Heart left ventricle (tissue), 13 donors: Measurements from ENCODE around the gene RNF187.

Experiments used
- POLR2A ChIP-seq, 2 donors: fragments of 450-650 bp; IDR thresholded peaks; one replicate each; pipeline ENCODE4 v1.6.1; 2017; ENCODE audit warnings: antibody characterized with exemption in 2 of 2, mild to moderate bottlenecking in 2 of 2, moderate library complexity in 2 of 2
- TF ChIP-seq, protein P1 (sequence below), 12 donors: fragments of 200-600 bp; sonication (generic) in 4 of 12; IDR thresholded peaks; one replicate each; pipeline versions ENCODE4 v1.5.0 to v1.8.0; 2018 to 2022; ENCODE audit warnings: antibody characterized with exemption in 12 of 12, mild to moderate bottlenecking in 5 of 12
- donor health status: ischemic (EF 13 %, LVEDD 7.1; RV severe dilation, severe dysfunction).
- donor health status: DM: no; HTN: yes; CAD: no.
- donor health status: DM: no; HTN: no; CAD: no.
- donor health status: ischemic (EF 25% LVEDD 6.9; RV normal size, moderate dysfunction).
- donor health status: ischemic (EF 25% LVEDD 5.7; RV mildly dilated, moderate dysfunction).
- donor health status: ischemic (EF 35%, LVEDD 5.7; RV mildly dilated, moderate dysfunction).
- donor health status: nonischemic (EF 11% LVEDD 7.7; RV severe dilation, severe dysfunction).
- donor health status: DM: yes; HTN: yes; CAD: no.
- donor health status: PGD.
- donor health status: ischemic (EF 29% LVEDD 5.4; RV normal size, mild dysfunction).
- donor health status: nonischemic (EF 23%, LVEDD 6.1; RV moderate dilation, normal function).

- TF ChIP-seq, protein P1, sequence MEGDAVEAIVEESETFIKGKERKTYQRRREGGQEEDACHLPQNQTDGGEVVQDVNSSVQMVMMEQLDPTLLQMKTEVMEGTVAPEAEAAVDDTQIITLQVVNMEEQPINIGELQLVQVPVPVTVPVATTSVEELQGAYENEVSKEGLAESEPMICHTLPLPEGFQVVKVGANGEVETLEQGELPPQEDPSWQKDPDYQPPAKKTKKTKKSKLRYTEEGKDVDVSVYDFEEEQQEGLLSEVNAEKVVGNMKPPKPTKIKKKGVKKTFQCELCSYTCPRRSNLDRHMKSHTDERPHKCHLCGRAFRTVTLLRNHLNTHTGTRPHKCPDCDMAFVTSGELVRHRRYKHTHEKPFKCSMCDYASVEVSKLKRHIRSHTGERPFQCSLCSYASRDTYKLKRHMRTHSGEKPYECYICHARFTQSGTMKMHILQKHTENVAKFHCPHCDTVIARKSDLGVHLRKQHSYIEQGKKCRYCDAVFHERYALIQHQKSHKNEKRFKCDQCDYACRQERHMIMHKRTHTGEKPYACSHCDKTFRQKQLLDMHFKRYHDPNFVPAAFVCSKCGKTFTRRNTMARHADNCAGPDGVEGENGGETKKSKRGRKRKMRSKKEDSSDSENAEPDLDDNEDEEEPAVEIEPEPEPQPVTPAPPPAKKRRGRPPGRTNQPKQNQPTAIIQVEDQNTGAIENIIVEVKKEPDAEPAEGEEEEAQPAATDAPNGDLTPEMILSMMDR (IDR thresholded peaks at IDR 0.05): no peak
- TF ChIP-seq POLR2A (IDR thresholded peaks at IDR 0.05): no peak
Measured at GRCh38 chr1:228483789-228484188, 3.4 kb upstream of the RNF187 start.
